ENCODE data around the gene SHB.

DNA sequence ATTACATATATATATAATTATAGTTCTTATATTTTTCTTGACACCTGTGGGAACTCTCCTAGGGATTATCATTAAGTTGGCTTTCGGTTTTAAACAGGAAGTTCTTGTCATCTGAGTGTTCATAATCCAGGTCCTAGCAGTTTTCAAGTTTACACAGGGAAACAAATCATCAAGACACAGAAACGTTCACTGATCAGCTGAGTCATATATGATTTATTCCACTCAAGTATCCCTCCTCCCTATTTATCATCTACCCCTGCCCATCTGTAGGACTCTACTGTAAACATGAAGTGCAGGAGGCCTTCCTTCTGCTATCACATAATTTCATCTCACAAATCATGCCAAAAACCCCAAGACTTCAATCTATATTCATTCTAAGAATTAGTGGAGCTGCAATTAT, 171.4 kb downstream of the SHB start:
- TF ChIP-seq CTCF (IDR thresholded peaks at IDR 0.05) (no peak), POLR2A (IDR thresholded peaks at IDR 0.05) (no peak)

Data from prostate gland (tissue), 2 donors.